Measurements from ENCODE around the gene ABCG1.

- TF ChIP-seq, protein P1, sequence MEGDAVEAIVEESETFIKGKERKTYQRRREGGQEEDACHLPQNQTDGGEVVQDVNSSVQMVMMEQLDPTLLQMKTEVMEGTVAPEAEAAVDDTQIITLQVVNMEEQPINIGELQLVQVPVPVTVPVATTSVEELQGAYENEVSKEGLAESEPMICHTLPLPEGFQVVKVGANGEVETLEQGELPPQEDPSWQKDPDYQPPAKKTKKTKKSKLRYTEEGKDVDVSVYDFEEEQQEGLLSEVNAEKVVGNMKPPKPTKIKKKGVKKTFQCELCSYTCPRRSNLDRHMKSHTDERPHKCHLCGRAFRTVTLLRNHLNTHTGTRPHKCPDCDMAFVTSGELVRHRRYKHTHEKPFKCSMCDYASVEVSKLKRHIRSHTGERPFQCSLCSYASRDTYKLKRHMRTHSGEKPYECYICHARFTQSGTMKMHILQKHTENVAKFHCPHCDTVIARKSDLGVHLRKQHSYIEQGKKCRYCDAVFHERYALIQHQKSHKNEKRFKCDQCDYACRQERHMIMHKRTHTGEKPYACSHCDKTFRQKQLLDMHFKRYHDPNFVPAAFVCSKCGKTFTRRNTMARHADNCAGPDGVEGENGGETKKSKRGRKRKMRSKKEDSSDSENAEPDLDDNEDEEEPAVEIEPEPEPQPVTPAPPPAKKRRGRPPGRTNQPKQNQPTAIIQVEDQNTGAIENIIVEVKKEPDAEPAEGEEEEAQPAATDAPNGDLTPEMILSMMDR (IDR thresholded peaks at IDR 0.05): no peak
- TF ChIP-seq POLR2A (IDR thresholded peaks at IDR 0.05): no peak
Measured at GRCh38 chr21:42282715-42283114, 63.8 kb downstream of the ABCG1 start.

Measured in Peyer's patch (tissue), 4 donors.